Activated gamma-delta T cell (primary cell): ENCODE results near the gene ATXN3L.
"Not testable (repeated sequence)": the region's sequence is repeated elsewhere in the genome, so short reads cannot be mapped to it uniquely, and the experiment has no call there.

Source experiments
- DNase-seq: peaks from one replicate; lab custom pipeline; 2025; lab: John Stamatoyannopoulos, UW

ATXN3L gene

DNA sequence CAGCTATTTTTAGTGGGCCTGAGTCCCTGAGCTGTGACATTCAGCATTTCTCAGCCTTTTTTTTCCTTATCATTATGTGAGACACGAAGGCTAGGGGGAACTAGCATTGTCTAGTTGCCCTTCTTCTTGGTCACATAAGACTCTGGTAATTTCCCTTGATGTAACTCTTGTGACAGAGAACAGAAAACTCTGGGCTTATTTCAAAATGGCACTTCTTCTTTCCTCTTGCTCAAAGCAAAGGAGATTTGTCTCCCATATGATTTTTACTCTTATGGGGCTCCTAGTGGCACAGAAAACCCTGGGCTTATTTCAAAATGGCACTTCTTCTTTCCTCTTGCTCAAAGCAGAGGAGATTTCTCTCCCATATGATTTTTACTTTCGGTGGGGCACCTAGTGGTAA is 14.7 kb downstream of the ATXN3L start:
- no peak for DNase-seq

- no peak for DNase-seq
Measured at GRCh38 chrX:13304052-13304451, 15.8 kb downstream of the ATXN3L start.

- DNase-seq: not testable (repeated sequence)
Measured at GRCh38 chrX:13303248-13303647, 16.6 kb downstream of the ATXN3L start.

GRCh38 chrX:13298836-13299235 is 21.0 kb downstream of the ATXN3L start:
- no peak for DNase-seq

GRCh38 chrX:13295841-13296240 is 24.0 kb downstream of the ATXN3L start:
- DNase-seq: no peak

- DNase-seq: no peak
Measured at GRCh38 chrX:13293700-13294099, 26.2 kb downstream of the ATXN3L start.

DNA sequence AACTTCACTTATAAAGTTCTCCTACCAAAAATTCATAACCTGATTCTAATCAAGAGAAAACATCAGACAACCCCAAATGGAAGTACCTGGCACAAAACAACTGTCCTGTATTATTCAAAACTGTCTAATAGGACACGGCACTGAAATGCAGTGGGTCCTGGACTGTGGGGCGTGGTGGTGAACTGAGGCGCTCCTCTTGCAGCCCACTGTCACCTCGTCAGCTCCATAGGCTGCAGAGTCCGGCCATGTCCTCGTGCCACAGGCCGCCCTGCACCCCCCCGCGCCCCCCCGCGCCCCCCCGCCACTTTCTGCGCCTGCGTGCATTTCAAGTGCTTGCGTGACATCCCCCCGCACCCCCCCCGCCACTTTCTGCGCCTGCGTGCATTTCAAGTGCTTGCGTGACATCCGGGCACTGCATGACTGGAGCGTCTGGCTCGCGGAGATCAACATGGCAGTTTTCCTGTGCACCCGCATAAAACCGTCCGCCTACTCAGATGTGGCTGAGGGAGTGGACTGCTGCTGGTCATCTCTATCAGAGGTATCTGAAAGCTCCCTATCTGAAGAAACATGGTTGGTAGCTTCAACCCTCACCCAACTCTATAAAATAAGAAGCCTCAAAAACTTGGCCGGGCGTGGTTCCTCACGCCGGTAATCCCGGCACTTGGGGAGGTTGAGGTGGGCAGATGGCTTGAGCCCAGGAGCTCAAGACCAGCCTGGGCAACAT is 28.8 kb downstream of the ATXN3L start:
- no peak for DNase-seq

DNA sequence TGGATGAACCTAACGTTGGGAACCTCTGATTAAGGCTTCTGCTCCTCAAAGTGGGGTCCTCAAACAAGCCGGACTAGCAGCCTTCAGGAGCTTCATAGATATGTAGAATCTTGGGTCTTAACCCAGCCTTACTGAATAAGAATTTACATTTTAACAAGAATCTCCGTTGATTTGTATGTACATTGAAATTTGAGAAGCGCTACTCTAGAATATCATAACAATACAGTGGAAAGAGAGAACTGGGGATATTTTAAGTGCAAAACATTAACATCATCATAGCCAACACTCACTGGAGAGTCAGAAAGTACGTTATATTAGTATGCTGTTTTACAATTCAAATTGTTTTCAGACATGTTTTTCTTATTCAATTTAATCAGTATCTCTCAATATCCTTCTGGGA is 31.2 kb downstream of the ATXN3L start:
- DNase-seq: no peak

- DNase-seq: no peak
Measured at GRCh38 chrX:13287816-13288215, 32.0 kb downstream of the ATXN3L start.

- no peak for DNase-seq
Measured at GRCh38 chrX:13285693-13286092, 34.2 kb downstream of the ATXN3L start.

DNA sequence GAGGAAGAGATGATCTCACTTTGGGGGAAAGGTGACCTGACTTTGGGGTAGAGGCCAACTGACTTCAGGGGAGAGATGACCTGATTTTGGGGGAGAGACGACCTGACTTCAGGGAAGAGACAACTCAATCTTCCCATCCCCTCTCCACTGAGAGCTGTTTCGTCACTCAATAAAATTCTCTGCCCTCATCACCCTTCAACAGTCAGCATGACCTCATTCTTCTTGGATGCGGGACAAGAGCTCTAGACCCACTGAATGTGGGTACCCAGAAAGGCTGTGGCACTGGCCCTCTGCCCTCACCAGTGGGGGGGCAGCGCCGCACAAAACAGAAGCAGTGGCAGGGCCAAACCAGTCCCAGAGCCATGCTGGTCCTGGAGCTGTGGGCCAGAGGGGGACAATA is 34.6 kb downstream of the ATXN3L start:
- DNase-seq: no peak

DNA sequence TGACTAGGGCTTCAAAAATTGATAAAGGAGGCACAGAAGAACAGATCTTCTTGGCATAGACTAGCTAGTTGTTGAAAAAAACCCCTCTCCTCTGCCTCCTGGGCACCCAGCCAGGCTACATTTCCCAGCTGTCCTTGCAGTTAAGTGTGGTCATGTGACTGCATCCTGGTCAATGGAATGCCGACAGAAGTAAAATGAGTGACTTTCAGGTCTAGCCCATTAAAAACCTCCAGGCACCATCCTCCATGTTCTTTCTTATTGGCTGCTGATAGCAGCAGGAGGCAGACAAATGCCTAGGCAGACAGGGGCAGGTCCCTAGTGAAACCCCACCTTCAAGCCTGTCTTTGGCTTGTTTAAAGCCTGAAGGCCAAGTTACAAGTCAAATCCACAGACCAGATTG is 35.3 kb downstream of the ATXN3L start:
- no peak for DNase-seq

DNA sequence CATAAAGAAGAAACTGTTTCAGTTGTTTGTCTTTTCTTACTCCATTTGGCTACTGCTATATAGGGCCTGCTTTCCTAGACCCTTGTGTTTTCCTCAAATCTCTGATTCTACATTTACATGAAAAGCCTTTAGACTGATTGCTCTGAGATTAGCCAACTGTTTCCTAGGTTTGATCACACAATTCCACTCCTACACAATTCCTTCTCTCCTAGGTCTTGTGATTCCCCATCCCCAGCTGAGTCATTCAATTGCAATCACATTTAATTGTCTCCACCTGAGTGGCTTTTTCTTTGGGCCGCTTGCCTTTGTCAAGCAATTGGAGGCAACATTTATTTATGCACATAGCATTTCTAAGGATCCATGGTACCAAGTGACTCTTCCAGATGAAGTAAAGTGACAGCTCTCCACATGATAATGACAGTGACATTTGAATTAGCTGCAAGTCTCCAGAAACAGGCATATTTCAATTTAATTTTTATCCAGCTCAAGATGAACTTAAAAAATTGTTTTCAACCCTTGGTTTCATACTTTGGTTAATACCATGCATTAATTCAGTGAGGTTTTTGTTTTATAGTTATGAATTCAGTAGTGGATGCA is 35.8 kb downstream of the ATXN3L start:
- DNase-seq: no peak

DNA sequence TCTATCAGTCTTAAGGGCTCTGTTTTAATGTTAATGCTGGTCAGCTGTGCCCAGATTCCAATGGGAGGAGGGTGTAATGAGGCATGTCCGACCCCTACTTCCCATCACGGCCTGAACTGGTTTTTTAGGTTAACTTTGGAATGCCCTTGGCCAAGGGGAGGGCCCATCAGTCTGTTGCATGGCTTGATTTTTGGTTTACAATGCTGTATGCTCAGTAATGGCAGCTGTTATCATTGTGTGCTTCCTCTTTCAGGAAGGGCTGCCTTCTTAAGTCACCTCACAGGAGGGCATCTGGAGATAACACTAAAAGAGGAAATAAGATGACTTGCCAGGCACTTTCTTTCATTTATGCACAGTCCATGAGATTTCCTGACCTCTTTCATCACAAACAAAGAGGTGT is 36.3 kb downstream of the ATXN3L start:
- DNase-seq: no peak

DNA sequence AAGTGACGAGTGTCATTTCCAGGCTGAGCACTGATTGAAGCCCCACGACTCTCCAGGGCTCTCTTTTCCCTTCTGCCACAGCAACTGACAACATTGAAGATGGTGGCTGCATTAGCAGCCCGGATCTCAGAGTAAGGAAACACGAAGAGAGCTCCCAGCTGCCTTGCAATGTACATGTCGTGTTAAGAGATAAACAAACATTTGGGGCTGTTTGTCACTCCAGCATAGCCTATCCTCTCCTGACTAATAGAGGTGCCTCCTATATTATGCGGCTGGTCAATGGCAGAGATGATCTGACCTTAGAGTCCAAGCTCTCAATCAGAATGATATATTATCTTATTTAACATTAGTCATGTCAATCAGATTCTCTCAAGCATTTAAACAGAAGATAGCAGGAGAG is 38.6 kb downstream of the ATXN3L start:
- no peak for DNase-seq

DNA sequence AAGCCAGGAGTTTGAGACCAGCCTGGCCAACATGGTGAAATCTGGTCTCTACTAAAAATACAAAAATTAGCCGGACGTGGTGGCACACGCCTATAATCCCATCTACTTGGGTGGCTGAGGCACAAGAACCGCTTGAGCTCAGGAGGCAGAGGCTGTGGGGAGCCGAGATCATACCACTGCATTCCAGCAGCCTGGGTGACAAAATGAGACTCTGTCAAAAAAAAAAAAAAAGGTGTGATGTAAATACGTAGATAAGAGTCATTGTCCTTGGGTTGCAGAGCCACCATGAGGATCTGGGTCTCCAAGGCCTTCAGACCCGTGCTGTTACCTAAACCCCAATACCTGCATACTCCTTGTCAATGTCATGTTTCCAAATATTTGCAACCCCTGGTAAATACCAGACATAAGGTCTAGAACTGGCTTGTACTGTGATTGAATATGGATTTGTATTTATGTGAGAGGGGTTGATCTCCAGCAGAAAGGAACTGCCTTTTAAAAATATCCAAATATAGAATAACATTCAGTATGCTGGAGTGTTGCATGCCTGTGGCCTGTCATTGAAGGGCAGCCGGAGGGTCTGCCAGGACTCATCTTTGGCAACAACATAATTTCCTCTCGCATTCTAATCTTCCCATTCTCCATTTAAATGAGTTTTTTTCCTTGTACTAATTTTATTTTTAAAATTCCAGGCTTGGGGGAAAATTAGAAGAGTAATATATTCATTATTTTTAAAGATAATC is 40.4 kb downstream of the ATXN3L start:
- DNase-seq: no peak

DNA sequence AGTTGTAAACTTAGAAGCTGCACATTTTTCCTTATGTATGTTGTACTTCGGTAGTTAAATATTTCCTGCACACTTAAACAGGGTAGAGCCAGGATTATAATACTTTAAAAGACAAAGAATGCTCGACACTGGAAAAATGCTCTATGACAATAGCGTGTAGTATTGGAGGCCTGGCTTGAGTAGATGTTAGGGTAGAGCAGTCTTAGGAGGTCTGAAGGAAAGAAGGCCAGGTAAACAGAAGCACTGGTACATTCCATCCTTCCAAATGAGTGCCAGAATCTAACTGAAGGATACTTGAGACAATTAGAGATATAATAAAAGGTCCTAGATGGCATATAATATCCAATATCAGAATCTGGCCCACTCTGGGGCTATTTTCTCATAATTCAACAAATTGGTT is 42.3 kb downstream of the ATXN3L start:
- no peak for DNase-seq

- no peak for DNase-seq
Measured at GRCh38 chrX:13276991-13277390, 42.9 kb downstream of the ATXN3L start.

DNA sequence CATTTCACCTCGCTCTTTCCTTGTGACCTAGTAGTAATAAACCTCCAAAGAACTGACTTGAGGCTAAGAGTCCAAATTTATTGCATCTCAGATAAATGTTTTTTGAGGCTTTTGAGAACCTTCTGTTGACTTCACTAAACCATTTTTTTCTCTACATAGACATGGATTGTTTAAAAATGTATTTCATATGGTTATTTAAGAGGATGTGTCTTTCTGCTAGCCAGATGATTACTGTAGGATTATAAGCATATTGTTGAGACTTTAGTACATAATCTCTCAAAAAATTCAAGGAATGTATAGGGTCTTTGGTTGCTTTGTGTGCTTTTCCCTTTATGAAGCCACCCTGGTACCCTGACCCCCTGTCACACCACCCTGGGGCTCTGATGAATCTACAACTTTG is 44.8 kb downstream of the ATXN3L start:
- no peak for DNase-seq

- no peak for DNase-seq
Measured at GRCh38 chrX:13272426-13272825, 47.4 kb downstream of the ATXN3L start.

GRCh38 chrX:13271511-13271910 is 48.3 kb downstream of the ATXN3L start:
- DNase-seq: no peak

GRCh38 chrX:13270360-13270759 is 49.5 kb downstream of the ATXN3L start:
- DNase-seq: no peak

DNA sequence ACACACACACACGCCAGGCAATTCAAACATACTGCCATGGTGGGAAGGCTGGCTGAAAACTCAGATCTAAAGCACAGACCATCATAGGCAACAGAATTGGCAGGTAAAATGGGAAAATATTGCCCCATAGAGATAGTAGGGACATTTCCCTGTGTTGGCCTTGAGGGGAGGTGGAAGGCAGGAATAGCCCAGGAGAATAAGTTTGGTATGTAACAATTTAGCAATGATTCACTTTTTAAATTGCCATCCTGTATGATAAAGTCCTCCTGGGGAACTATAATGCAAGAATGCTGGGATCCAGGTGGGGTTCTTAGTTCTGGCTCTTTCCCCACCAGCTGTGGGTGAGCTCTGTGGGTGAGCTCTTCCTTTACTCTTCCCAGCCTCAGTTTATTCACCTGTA is 51.0 kb downstream of the ATXN3L start:
- DNase-seq: no peak
